ENCODE results near the gene WAPL. TPM values are rescaled to one million over a fixed set of nuclear protein-coding genes. Genes with fewer than 3 reads are reported as not detected.

The WAPL gene
- total RNA-seq, 1 donor from 2014 or later, result 33.4 TPM

DNA sequence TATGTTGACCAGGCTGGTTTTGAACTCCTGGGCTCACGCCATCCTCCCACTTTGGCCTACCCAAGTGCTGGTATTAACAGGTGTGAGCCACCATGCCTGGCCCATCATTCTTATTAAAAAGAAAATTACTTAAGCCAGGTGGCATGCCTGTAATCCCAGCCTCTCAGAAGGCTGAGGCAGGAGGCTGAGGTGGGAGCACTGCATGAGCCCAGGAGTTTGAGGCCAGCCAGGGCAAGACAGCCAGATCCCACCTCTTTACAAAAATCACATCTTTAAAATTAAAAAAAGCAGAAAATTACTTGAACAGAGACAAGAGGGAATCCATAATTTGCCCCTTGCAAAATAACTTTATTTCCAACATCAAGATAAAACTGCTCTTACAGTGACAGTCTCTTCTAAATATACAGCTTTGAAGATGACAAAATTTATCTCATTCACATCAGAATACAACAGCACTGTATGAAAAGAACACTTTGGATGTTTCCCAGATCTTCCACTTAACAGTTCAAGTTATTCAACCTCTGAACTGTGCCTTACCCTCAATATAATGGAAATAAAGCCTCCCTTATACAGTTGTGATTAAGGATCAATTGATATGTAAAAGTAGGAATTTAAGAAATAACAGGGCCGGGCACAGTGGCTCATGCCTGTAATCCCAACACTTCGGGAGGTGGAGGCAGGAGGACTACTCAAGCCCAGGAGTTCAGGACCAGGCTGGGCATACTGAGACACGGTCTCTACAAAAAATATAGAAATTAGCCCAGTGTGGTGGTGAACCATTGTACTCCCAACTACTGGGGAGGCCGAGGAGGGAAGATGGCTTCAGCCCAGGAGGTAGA is 10.3 kb downstream of the WAPL start:
- no peaks in the 10 kb centered on the region for H3K27me3 Mint-ChIP-seq (ENCODE audit: unreplicated experiment)
- H3K27ac Mint-ChIP-seq (ENCODE audit: unreplicated experiment), result no peak overlapping the region
- no peaks in the 10 kb centered on the region for H3K9me3 Mint-ChIP-seq (ENCODE audit: unreplicated experiment)
- H3K36me3 Mint-ChIP-seq (ENCODE audit: unreplicated experiment), result no peaks in the 10 kb centered on the region
- no peak for DNase-seq
- TF ChIP-seq, protein P1, sequence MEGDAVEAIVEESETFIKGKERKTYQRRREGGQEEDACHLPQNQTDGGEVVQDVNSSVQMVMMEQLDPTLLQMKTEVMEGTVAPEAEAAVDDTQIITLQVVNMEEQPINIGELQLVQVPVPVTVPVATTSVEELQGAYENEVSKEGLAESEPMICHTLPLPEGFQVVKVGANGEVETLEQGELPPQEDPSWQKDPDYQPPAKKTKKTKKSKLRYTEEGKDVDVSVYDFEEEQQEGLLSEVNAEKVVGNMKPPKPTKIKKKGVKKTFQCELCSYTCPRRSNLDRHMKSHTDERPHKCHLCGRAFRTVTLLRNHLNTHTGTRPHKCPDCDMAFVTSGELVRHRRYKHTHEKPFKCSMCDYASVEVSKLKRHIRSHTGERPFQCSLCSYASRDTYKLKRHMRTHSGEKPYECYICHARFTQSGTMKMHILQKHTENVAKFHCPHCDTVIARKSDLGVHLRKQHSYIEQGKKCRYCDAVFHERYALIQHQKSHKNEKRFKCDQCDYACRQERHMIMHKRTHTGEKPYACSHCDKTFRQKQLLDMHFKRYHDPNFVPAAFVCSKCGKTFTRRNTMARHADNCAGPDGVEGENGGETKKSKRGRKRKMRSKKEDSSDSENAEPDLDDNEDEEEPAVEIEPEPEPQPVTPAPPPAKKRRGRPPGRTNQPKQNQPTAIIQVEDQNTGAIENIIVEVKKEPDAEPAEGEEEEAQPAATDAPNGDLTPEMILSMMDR (IDR thresholded peaks at IDR 0.05; ENCODE audit: partially characterized antibody, unreplicated experiment), result no peak
- peaks cover 2% of the 10 kb centered on the region for H3K4me1 Mint-ChIP-seq (ENCODE audit: low read depth, unreplicated experiment)
- H3K4me3 Mint-ChIP-seq (ENCODE audit: unreplicated experiment), result no peak overlapping the region

DNA sequence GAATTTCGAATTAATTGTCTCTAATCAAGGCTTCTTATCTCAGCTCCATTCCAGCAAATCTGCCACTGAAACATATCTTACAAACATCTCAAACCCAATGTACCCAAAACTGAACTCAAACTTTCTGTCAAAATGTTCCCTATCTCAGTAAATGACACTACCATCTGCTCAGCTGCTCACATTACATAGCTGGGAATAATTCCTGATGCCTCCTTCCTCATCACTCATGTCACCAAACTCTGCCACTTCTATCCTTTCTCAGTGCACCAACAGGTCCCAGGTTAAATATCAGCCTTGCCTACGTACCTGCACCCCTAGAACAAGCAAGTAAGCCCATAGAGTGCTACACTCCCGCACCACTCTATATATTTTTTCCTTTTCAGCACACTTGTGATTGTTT is 12.4 kb downstream of the WAPL start:
- DNase-seq, result no peak
- H3K9me3 Mint-ChIP-seq (ENCODE audit: unreplicated experiment), result no peaks in the 10 kb centered on the region
- no peaks in the 10 kb centered on the region for H3K27me3 Mint-ChIP-seq (ENCODE audit: unreplicated experiment)
- no peak overlapping the region for H3K4me3 Mint-ChIP-seq (ENCODE audit: unreplicated experiment)
- TF ChIP-seq, protein P1 (IDR thresholded peaks at IDR 0.05; ENCODE audit: partially characterized antibody, unreplicated experiment), result no peak
- H3K36me3 Mint-ChIP-seq (ENCODE audit: unreplicated experiment), result no peaks in the 10 kb centered on the region
- peaks cover 2% of the 10 kb centered on the region for H3K4me1 Mint-ChIP-seq (ENCODE audit: low read depth, unreplicated experiment)
- no peak overlapping the region for H3K27ac Mint-ChIP-seq (ENCODE audit: unreplicated experiment)

DNA sequence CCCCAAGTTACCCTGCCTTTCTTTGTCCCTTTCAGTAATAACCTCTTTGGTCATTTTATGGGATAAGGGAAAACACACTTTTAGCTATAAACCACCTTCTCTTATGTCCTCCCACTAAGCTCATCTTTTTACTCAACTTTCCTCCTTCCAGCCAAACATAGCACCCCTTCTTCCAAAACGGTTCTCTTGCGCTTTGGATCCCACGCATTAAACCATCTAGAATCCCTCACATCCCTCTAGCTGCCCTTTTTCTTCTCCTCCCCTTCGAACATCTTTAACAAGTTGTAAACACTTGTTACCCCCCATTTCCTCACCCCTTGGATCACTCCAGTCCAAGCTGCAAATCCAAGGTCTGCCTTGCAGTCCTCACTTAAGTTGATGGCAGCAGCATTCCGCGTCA is 13.4 kb downstream of the WAPL start:
- no peak for DNase-seq
- no peak overlapping the region for H3K27ac Mint-ChIP-seq (ENCODE audit: unreplicated experiment)

DNA sequence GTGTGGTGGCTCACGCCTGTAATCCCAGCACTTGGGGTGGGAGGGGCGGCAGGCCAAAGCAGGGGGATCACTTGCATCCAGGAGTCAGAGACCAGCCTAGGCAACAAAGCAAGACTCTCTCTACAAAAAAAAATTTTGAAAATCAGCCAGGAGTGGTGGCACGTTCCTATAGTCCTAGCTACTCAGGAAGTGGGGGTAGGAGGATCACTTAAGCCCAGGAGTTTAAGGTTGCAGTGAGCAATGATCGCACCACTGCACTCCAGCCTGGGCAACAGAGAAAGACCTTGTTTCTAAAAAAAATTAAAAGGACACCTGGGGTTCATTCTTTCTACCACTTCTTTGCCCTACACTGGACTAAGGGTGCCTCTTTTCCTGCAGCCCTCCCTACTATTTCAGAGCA is 15.1 kb downstream of the WAPL start:
- Mint-ChIP-seq H3K9me3 (ENCODE audit: unreplicated experiment) (no peaks in the 10 kb centered on the region), H3K36me3 (ENCODE audit: unreplicated experiment) (no peaks in the 10 kb centered on the region), H3K4me1 (ENCODE audit: low read depth, unreplicated experiment) (no peaks in the 10 kb centered on the region), H3K4me3 (ENCODE audit: unreplicated experiment) (no peak overlapping the region), H3K27ac (ENCODE audit: unreplicated experiment) (no peak overlapping the region), H3K27me3 (ENCODE audit: unreplicated experiment) (no peaks in the 10 kb centered on the region)
- DNase-seq, result no peak
- TF ChIP-seq, protein P1 (IDR thresholded peaks at IDR 0.05; ENCODE audit: partially characterized antibody, unreplicated experiment), result no peak

More for the DNA sequence above, 13.4 kb downstream of the WAPL start:
- no peaks in the 10 kb centered on the region for H3K9me3 Mint-ChIP-seq (ENCODE audit: unreplicated experiment)
- no peaks in the 10 kb centered on the region for H3K27me3 Mint-ChIP-seq (ENCODE audit: unreplicated experiment)
- TF ChIP-seq, protein P1 (IDR thresholded peaks at IDR 0.05; ENCODE audit: partially characterized antibody, unreplicated experiment), result no peak
- no peaks in the 10 kb centered on the region for H3K36me3 Mint-ChIP-seq (ENCODE audit: unreplicated experiment)
- no peaks in the 10 kb centered on the region for H3K4me1 Mint-ChIP-seq (ENCODE audit: low read depth, unreplicated experiment)
- no peak overlapping the region for H3K4me3 Mint-ChIP-seq (ENCODE audit: unreplicated experiment)

DNA sequence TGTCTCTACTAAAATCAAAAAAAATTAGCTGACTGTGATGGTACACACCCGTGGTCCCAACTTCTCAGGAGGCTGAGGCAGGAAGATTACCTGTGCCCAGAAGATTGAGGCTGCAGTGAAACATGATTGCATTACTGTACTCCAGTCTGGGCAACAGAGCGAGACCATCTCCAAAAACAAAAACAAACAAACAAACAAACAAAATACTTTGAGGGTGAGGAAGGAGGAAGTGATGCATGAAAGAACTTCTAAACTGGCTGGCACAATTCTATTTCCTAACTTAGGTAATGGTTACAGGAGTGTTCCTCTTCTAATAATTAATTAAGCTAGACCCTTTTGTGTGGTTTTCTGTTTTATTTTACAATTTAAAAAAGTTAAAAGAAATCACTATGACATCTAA is 15.5 kb downstream of the WAPL start:
- H3K27ac Mint-ChIP-seq (ENCODE audit: unreplicated experiment), result no peak overlapping the region
- H3K4me1 Mint-ChIP-seq (ENCODE audit: low read depth, unreplicated experiment), result peaks cover 4% of the 10 kb centered on the region
- no peak overlapping the region for H3K4me3 Mint-ChIP-seq (ENCODE audit: unreplicated experiment)
- no peaks in the 10 kb centered on the region for H3K9me3 Mint-ChIP-seq (ENCODE audit: unreplicated experiment)
- no peaks in the 10 kb centered on the region for H3K36me3 Mint-ChIP-seq (ENCODE audit: unreplicated experiment)
- no peaks in the 10 kb centered on the region for H3K27me3 Mint-ChIP-seq (ENCODE audit: unreplicated experiment)
- TF ChIP-seq, protein P1 (IDR thresholded peaks at IDR 0.05; ENCODE audit: partially characterized antibody, unreplicated experiment), result no peak
- no peak for DNase-seq
